OCI-LY7 (cell line): ENCODE data around the gene ARVCF. TPM values are rescaled to one million over a fixed set of nuclear protein-coding genes. Genes with fewer than 3 reads are reported as not detected.

ENCODE experiments used
- BruUV-seq: library from RNA; stranded (reverse); fragments of 400-500 nt; replicated peaks from 2 replicates; lab custom pipeline; 2021; lab: Mats Ljungman, UMichigan
- CTCF ChIA-PET: fragments of 300-600 bp; sonication (Branson Sonifier 250); formaldehyde crosslinking; loops from one replicate; lab custom pipeline; 2022; ENCODE audit warnings: antibody characterized with exemption; ENCODE audit not compliant: unreplicated experiment; lab: Charles Lee
- POLR2A ChIA-PET: fragments of 300-600 bp; sonication (Branson Sonifier 250); formaldehyde crosslinking; loops from one replicate; lab custom pipeline; 2022; ENCODE audit warnings: antibody characterized with exemption; lab: Charles Lee
- DNase-seq: peaks from one replicate; pipeline ENCODE4 v3.0.0-alpha.2; 2015; ENCODE audit warnings: low spot score
- H2AFZ ChIP-seq: fragments of 200-600 bp; sonication (generic), shearing (Covaris generic); 2 replicates; pipeline ENCODE4 v1.6.1; 2014; ENCODE audit warnings: mild to moderate bottlenecking, antibody characterized with exemption, low read length, moderate library complexity
- H3K27ac ChIP-seq: fragments of 200-600 bp; sonication (generic); 2 replicates; pipeline ENCODE4 v1.5.1; 2014; ENCODE audit warnings: mixed run types, low read depth, mild to moderate bottlenecking, moderate library complexity, low read length, inconsistent platforms; ENCODE audit not compliant: poor library complexity, severe bottlenecking
- H3K36me3 ChIP-seq: fragments of 200-600 bp; sonication (generic); 2 replicates; pipeline ENCODE4 v1.6.1; 2014; ENCODE audit warnings: mild to moderate bottlenecking, antibody characterized with exemption, low read length, moderate library complexity, mixed read lengths; ENCODE audit not compliant: insufficient read depth
- H3K4me1 ChIP-seq: fragments of 200-600 bp; sonication (generic); 2 replicates; pipeline ENCODE4 v1.5.1; 2014; ENCODE audit warnings: mild to moderate bottlenecking, low read length; ENCODE audit not compliant: insufficient read depth, poor library complexity, severe bottlenecking
- H3K4me2 ChIP-seq: fragments of 200-600 bp; sonication (generic); 2 replicates; pipeline ENCODE4 v1.6.1; 2014; ENCODE audit warnings: mild to moderate bottlenecking, low read length
- H3K4me3 ChIP-seq: fragments of 200-600 bp; sonication (generic); 2 replicates; pipeline ENCODE4 v1.5.1; 2014; ENCODE audit warnings: mild to moderate bottlenecking, low read depth, low read length; ENCODE audit not compliant: poor library complexity, severe bottlenecking
- H3K79me2 ChIP-seq: fragments of 200-600 bp; sonication (generic); 2 replicates; pipeline ENCODE4 v1.6.1; 2016; ENCODE audit warnings: low read depth, mild to moderate bottlenecking, low read length, moderate library complexity, mixed read lengths; ENCODE audit not compliant: insufficient read depth
- H3K9me2 ChIP-seq: fragments of 200-600 bp; sonication (generic); 2 replicates; pipeline ENCODE4 v1.6.1; 2016; ENCODE audit warnings: mild to moderate bottlenecking, low read length, mixed read lengths; ENCODE audit not compliant: insufficient read depth
- H3K9me3 ChIP-seq: fragments of 200-600 bp; sonication (generic); 2 replicates; pipeline ENCODE4 v1.6.1; 2014; ENCODE audit warnings: mild to moderate bottlenecking, mixed run types, low read length, mixed read lengths
- H4K20me1 ChIP-seq: fragments of 200-600 bp; sonication (generic); 2 replicates; pipeline ENCODE4 v1.6.1; 2014; ENCODE audit warnings: mild to moderate bottlenecking, antibody characterized with exemption, low read length, moderate library complexity, mixed read lengths; ENCODE audit not compliant: insufficient read depth
- EZH2phosphoT487 ChIP-seq: fragments of 200-600 bp; sonication (generic); IDR thresholded peaks from 2 replicates; pipeline ENCODE4 v1.6.1; 2018; ENCODE audit warnings: low read depth, borderline replicate concordance, mild to moderate bottlenecking, mixed run types, antibody characterized with exemption, low read length, moderate library complexity, mixed read lengths
- intact Hi-C: fragments of 100-400 bp; cut with micrococcal nuclease; formaldehyde crosslinking; loops from one replicate; pipeline ENCODE4 v1.10.0; 2022; ENCODE audit not compliant: unreplicated experiment
- total RNA-seq, 2 experiments: library from RNA; depleted of rRNA in 1 of 2; stranded (reverse); fragments of >200 nt in 1 of 2; shearing (Covaris generic) in 1 of 2; gene quantifications; 2 replicates each; pipeline ENCODE4 v1.2.3, GENCODE V29; 2014 to 2022
- TF ChIP-seq, protein P1 (sequence below): fragments of 200-600 bp; sonication (generic); conservative IDR thresholded peaks from 2 replicates; pipeline ENCODE4 v1.5.1; 2014; ENCODE audit warnings: mild to moderate bottlenecking, antibody characterized with exemption, low read length, moderate library complexity, mixed read lengths

Gene ARVCF
- total RNA-seq, 2 experiments from 2014 or later = 2.9 to 3.8 TPM

DNA sequence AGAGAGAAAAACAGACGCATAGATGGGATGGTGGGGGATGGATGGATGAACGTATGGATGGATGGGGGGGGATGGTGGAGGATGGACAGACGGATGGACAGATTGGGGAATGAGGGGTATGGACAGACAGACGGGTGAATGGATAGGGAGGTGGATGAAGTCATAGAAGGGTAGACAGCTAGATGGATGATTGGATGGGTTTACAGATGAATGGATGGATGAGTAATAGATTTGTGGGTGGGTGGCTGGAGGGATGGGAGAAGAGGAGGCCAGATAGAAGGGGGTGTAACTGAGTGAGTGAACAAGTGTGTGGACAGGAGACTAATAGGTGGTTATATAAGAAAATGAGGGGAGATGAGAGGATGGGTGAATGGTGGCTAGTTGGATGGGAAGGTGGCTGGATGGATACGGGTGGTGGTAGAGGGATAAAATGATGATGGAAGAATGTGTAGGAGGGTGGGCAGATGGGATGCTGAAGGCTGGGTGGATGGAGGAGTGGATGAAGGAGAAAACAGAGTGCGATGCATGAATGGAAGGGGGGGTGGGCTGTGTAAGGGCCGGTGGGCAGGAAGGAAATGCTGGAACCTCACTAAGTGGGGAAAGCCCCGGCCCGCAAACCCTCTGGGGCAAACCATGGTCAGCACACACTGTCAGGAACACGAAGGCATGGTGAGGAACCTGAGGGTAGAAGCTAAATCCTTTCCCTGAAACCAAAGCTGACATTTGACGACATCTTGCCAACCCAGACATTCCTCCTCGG lies 21.6 kb downstream of the ARVCF start:
- Histone ChIP-seq H3K79me2 (no peaks in the 10 kb centered on the region), H3K9me2 (no peaks in the 10 kb centered on the region), H3K9me3 (no peaks in the 10 kb centered on the region), H3K4me1 (no peaks in the 10 kb centered on the region), H3K27ac (no peak overlapping the region), H4K20me1 (no peaks in the 10 kb centered on the region), H2AFZ (no peak overlapping the region), H3K4me3 (no peak overlapping the region), H3K4me2 (no peak overlapping the region), H3K36me3 (no peaks in the 10 kb centered on the region)
- no peak for DNase-seq
- ChIA-PET POLR2A (no interaction called here), CTCF (no interaction called here)
- TF ChIP-seq, protein P1, sequence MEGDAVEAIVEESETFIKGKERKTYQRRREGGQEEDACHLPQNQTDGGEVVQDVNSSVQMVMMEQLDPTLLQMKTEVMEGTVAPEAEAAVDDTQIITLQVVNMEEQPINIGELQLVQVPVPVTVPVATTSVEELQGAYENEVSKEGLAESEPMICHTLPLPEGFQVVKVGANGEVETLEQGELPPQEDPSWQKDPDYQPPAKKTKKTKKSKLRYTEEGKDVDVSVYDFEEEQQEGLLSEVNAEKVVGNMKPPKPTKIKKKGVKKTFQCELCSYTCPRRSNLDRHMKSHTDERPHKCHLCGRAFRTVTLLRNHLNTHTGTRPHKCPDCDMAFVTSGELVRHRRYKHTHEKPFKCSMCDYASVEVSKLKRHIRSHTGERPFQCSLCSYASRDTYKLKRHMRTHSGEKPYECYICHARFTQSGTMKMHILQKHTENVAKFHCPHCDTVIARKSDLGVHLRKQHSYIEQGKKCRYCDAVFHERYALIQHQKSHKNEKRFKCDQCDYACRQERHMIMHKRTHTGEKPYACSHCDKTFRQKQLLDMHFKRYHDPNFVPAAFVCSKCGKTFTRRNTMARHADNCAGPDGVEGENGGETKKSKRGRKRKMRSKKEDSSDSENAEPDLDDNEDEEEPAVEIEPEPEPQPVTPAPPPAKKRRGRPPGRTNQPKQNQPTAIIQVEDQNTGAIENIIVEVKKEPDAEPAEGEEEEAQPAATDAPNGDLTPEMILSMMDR = no peak
- TF ChIP-seq EZH2phosphoT487 = no peak
- BruUV-seq = no TSS peak
- intact Hi-C loops = no loop called here

DNA sequence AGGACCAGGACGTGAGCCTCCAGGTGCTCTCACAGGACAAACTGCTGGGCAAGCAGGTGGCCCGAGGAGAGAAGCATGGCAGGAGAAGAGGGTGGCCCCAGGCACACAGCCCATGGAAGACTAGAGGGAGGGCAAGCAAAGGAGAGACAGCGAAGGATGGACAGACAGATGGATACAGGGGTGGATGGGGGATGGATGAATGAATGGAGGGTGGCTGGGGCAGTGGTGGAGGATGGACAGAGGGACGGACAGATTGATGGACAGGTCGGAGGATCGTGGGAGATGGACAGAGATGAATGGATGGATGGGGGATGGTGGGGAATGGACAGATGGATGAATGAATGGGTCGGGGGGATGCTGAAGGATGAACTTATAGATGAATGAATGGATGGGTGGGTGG lies 22.7 kb downstream of the ARVCF start:
- no peak overlapping the region for H2AFZ ChIP-seq
- DNase-seq = no peak
- ChIA-PET POLR2A (no interaction called here), CTCF (no interaction called here)
- intact Hi-C loops = no loop called here
- H3K9me2 ChIP-seq = no peaks in the 10 kb centered on the region
- no peaks in the 10 kb centered on the region for H3K79me2 ChIP-seq
- no peak overlapping the region for H3K27ac ChIP-seq
- no peak overlapping the region for H3K4me2 ChIP-seq
- no peak overlapping the region for H3K4me3 ChIP-seq
- no TSS peak for BruUV-seq
- H3K36me3 ChIP-seq = no peaks in the 10 kb centered on the region
- no peak for TF ChIP-seq EZH2phosphoT487
- TF ChIP-seq, protein P1 = no peak
- H4K20me1 ChIP-seq = no peaks in the 10 kb centered on the region
- H3K4me1 ChIP-seq = no peaks in the 10 kb centered on the region
- no peaks in the 10 kb centered on the region for H3K9me3 ChIP-seq

DNA sequence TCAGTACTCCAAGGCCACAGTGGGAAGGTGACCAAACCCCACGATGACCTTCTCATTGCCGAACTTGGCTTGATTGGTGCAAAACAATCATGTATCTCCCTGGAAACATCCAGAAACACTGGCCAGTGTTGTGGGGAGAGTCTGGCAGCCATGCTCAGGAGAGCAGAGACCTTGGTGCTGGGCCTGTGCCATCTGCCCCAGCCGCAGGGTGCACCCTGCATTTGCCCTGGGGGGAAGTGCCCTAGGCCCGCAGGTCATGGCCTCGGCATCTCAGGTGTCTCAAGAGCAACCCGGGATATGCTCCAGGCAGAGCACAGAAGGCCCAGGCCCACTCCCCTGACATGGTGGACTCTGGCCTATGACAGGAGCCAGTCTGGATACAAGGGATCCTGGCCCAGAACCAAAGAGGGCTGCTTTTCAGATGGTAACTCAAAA lies 23.7 kb downstream of the ARVCF start:
- CTCF ChIA-PET = no interaction called here
- BruUV-seq = no TSS peak
- no peaks in the 10 kb centered on the region for H3K9me2 ChIP-seq
- H3K79me2 ChIP-seq = no peaks in the 10 kb centered on the region
- no peak overlapping the region for H3K4me3 ChIP-seq
- H2AFZ ChIP-seq = no peak overlapping the region
- H3K4me1 ChIP-seq = no peaks in the 10 kb centered on the region
- no peak for DNase-seq
- intact Hi-C loops = no loop called here
- TF ChIP-seq, protein P1 = no peak
- no peak for TF ChIP-seq EZH2phosphoT487
- POLR2A ChIA-PET = no interaction called here
- H3K9me3 ChIP-seq = no peaks in the 10 kb centered on the region
- no peak overlapping the region for H3K27ac ChIP-seq
- no peaks in the 10 kb centered on the region for H3K36me3 ChIP-seq
- H4K20me1 ChIP-seq = no peaks in the 10 kb centered on the region
- H3K4me2 ChIP-seq = no peak overlapping the region
